CD14-positive monocyte (primary cell): Measurements from ENCODE around the gene SIPA1. TPM values are rescaled to one million over a fixed set of nuclear protein-coding genes. Genes with fewer than 3 reads are reported as not detected.

Experiments
- DNase-seq, 3 donors: peaks; one replicate each; pipeline ENCODE4 v3.0.0-alpha.2; 2011 to 2022
- H2AFZ ChIP-seq: 2 replicates; pipeline ENCODE4 v1.6.0; 2012; ENCODE audit warnings: mild to moderate bottlenecking, low read depth, low read length, inconsistent platforms; ENCODE audit not compliant: insufficient read depth, poor library complexity, severe bottlenecking
- H3K27ac ChIP-seq, 2 donors: 1 replicate in 1 of 2; 2 replicates in 1 of 2; pipeline ENCODE4 v1.5.1; 2012 to 2013; ENCODE audit warnings: low read length in 2 of 2, control low read depth in 1 of 2, inconsistent platforms in 1 of 2, low read depth in 1 of 2, mild to moderate bottlenecking in 1 of 2
- H3K27me3 ChIP-seq, 2 donors: one replicate each; pipeline versions ENCODE4 v1.6.0 to v1.6.1; 2011 to 2013; ENCODE audit warnings: low read length in 2 of 2; ENCODE audit not compliant: control insufficient read depth in 2 of 2, insufficient read depth in 2 of 2
- H3K36me3 ChIP-seq, 2 donors: replicated peaks in 1 of 2; 1 replicate in 1 of 2; 2 replicates in 1 of 2; pipeline versions ENCODE4 v1.5.1 to v1.6.1; 2012 to 2013; ENCODE audit warnings: low read length in 2 of 2, control low read depth in 1 of 2, inconsistent platforms in 1 of 2, mild to moderate bottlenecking in 1 of 2; ENCODE audit not compliant: insufficient read depth in 2 of 2, control insufficient read depth in 1 of 2
- H3K4me1 ChIP-seq, 2 donors: 1 replicate in 1 of 2; 2 replicates in 1 of 2; pipeline versions ENCODE4 v1.5.1 to v1.6.1; 2012 to 2013; ENCODE audit warnings: low read length in 2 of 2, control low read depth in 1 of 2, inconsistent platforms in 1 of 2, mild to moderate bottlenecking in 1 of 2, moderate library complexity in 1 of 2; ENCODE audit not compliant: insufficient read depth in 2 of 2, control insufficient read depth in 1 of 2
- H3K4me2 ChIP-seq: replicated peaks from 2 replicates; pipeline ENCODE3; 2012; ENCODE audit warnings: low read length, moderate library complexity, mild to moderate bottlenecking; ENCODE audit not compliant: poor library complexity, severe bottlenecking; ENCODE audit errors: extremely low read depth
- H3K4me3 ChIP-seq, 3 experiments: fragments of 200-600 bp in 1 of 3; sonication (generic) in 1 of 3; replicated peaks in 1 of 3; 1 replicate in 2 of 3; 2 replicates in 1 of 3; pipeline ENCODE4 v1.5.1; 2011 to 2013; ENCODE audit warnings: low read length in 3 of 3, mild to moderate bottlenecking in 3 of 3, control low read depth in 2 of 3, low read depth in 2 of 3, inconsistent platforms in 1 of 3, moderate library complexity in 1 of 3
- H3K79me2 ChIP-seq: 2 replicates; pipeline ENCODE4 v1.6.0; 2012; ENCODE audit warnings: mild to moderate bottlenecking, control low read depth, inconsistent platforms, low read length, moderate library complexity; ENCODE audit not compliant: insufficient read depth
- H3K9ac ChIP-seq: 2 replicates; pipeline ENCODE4 v1.6.0; 2017; ENCODE audit warnings: low read length, mild to moderate bottlenecking; ENCODE audit not compliant: insufficient read depth, poor library complexity, severe bottlenecking
- H3K9me3 ChIP-seq, 2 donors: replicated peaks in 1 of 2; 1 replicate in 1 of 2; 2 replicates in 1 of 2; pipeline versions ENCODE4 v1.5.1 to v1.6.1; 2012 to 2013; ENCODE audit warnings: low read length in 2 of 2, control low read depth in 1 of 2; ENCODE audit not compliant: control insufficient read depth in 1 of 2, insufficient read depth in 1 of 2
- H4K20me1 ChIP-seq: 2 replicates; pipeline ENCODE4 v1.6.0; 2012; ENCODE audit warnings: mild to moderate bottlenecking, low read length, control low read depth, moderate library complexity; ENCODE audit not compliant: insufficient read depth
- H3K27ac Mint-ChIP-seq, 7 donors: one replicate each; pipeline ENCODE4 v1.8.0; 2020; ENCODE audit warnings: mild to moderate bottlenecking in 7 of 7, mixed read lengths in 7 of 7, moderate library complexity in 6 of 7, inconsistent platforms in 2 of 7
- H3K27me3 Mint-ChIP-seq, 3 donors: one replicate each; pipeline ENCODE4 v1.8.0; 2021 to 2022; ENCODE audit warnings: low read depth in 3 of 3, mild to moderate bottlenecking in 3 of 3, mixed read lengths in 3 of 3, moderate library complexity in 3 of 3, inconsistent platforms in 1 of 3
- H3K36me3 Mint-ChIP-seq, 2 donors: one replicate each; pipeline ENCODE4 v1.8.0; 2020; ENCODE audit warnings: mixed read lengths in 2 of 2, inconsistent platforms in 1 of 2, mild to moderate bottlenecking in 1 of 2
- H3K4me1 Mint-ChIP-seq: one replicate; pipeline ENCODE4 v1.8.0; 2020; ENCODE audit warnings: mild to moderate bottlenecking, mixed read lengths
- H3K4me3 Mint-ChIP-seq, 2 donors: one replicate each; pipeline ENCODE4 v1.8.0; 2020; ENCODE audit warnings: mild to moderate bottlenecking in 2 of 2, mixed read lengths in 2 of 2, moderate library complexity in 1 of 2
- H3K9me3 Mint-ChIP-seq, 7 donors: one replicate each; pipeline ENCODE4 v1.8.0; 2020 to 2022; ENCODE audit warnings: mixed read lengths in 7 of 7, mild to moderate bottlenecking in 6 of 7, moderate library complexity in 6 of 7, inconsistent platforms in 2 of 7
- CTCF ChIP-seq: fragments of 200-600 bp; IDR thresholded peaks from one replicate; pipeline ENCODE4 v1.8.0; 2022; ENCODE audit warnings: antibody characterized with exemption, mild to moderate bottlenecking
- WGBS: methylation state at CpG from one replicate; pipeline ENCODE4 v1.1.5; 2013; ENCODE audit warnings: missing lambda C conversion rate; ENCODE audit not compliant: insufficient coverage; 5-methylcytosine and 5-hydroxymethylcytosine counted together
- intact Hi-C, 2 donors: fragments of 100-400 bp; cut with micrococcal nuclease; formaldehyde crosslinking; loops; one replicate each; pipeline versions ENCODE4 v1.15.0 to v1.15.1; 2023
- polyA plus RNA-seq, 3 donors: library from polyadenylated mRNA; depleted of rRNA in 1 of 3; unstranded in 2 of 3; stranded (reverse) in 1 of 3; fragments of 300-500 nt in 2 of 3; fragments of >200 nt in 1 of 3; fragmentation: Illumina TruSeq in 2 of 3; gene quantifications; 1 replicate in 2 of 3; 2 replicates in 1 of 3; pipeline ENCODE4 v1.2.3, GENCODE V29; 2012 to 2021

The SIPA1 gene
- polyA plus RNA-seq, 3 donors: 83.4 to 110 (median 86.5) TPM

DNA sequence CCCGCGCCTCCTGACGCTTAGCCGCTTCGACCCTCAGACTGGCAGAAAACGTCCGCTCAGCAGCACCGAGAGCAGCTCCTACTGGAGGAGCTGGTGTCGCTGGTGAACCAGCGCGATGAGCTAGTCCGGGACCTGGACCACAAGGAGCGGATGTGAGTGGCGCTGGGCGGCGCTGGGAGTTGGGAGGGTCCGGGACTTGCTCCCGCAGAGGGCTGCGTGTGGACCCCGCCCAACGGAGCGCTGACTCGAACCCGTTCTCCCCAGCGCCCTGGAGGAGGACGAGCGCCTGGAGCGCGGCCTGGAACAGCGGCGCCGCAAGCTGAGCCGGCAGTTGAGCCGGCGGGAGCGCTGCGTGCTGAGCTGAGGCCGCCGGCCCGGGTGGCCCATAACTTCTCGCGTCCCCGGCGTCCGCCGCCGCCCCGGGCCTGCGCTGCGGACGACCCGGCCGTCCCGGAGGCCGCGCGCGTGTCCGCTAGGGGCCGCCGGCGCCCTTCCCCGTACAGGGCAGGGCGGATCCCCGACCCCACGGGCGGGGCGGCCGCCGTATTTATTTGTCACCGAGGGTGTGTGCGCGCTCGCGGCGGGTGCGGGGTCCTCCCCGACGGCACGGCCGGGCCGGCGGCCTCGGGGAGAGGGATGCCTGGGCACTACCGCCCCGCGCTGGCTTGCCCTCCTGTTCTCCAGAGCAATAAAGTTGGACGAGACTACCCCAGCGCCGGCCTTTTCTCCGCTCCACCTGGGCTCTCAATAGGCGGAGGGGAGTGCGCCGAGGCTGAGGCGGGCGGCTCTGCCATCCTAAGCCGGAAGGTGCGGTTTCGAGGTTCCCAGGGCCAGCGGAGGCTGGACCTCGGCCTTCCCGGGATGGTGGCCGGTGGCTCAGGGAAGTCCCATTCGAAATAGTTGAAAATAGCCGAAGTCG lies 45.7 kb upstream of the SIPA1 start:
- H3K9me3 ChIP-seq: no peaks in the 10 kb centered on the region
- 92% methylated on average over 106 of the region's 106 CpGs for WGBS

More for the DNA sequence above, 45.7 kb upstream of the SIPA1 start:
- no peak overlapping the region for H3K4me3 Mint-ChIP-seq
- DNase-seq: no peak
- H4K20me1 ChIP-seq: peaks cover 97% of the 10 kb centered on the region
- H3K9me3 Mint-ChIP-seq: no peaks in the 10 kb centered on the region
- peaks cover 42 to 60% of the 10 kb centered on the region in 2 donors for H3K4me1 ChIP-seq
- no peaks in the 10 kb centered on the region for H3K27me3 Mint-ChIP-seq
- H3K27ac Mint-ChIP-seq: no peak overlapping the region
- H3K27ac ChIP-seq: no peak overlapping the region
- intact Hi-C loops: no loop called here
- peaks cover 27% of the 10 kb centered on the region for H3K79me2 ChIP-seq
- peaks cover 52% of the 10 kb centered on the region for H3K4me1 Mint-ChIP-seq
- peaks cover 46 to 49% of the 10 kb centered on the region in 2 donors for H3K36me3 ChIP-seq
- no peaks in the 10 kb centered on the region for H3K27me3 ChIP-seq
- peaks cover 28 to 66% of the 10 kb centered on the region in 2 donors for H3K36me3 Mint-ChIP-seq
- H3K4me3 ChIP-seq: no peak overlapping the region
- H3K4me2 ChIP-seq: no peak overlapping the region
- no peak overlapping the region for H3K9ac ChIP-seq
- TF ChIP-seq CTCF: no peak
- no peak overlapping the region for H2AFZ ChIP-seq
